Endodermal cell (in vitro differentiated cells): ENCODE data around the gene PLD6. TPM values are rescaled to one million over a fixed set of nuclear protein-coding genes. Genes with fewer than 3 reads are reported as not detected.

Source experiments
- DNase-seq: peaks from one replicate; pipeline ENCODE4 v3.0.0-alpha.2; 2017
- H3K27ac ChIP-seq: 2 replicates; pipeline ENCODE4 v1.5.1; 2013; ENCODE audit warnings: mild to moderate bottlenecking, low read depth, low read length, moderate library complexity
- H3K27me3 ChIP-seq: 2 replicates; pipeline ENCODE4 v1.6.1; 2013; ENCODE audit warnings: mild to moderate bottlenecking, low read length, moderate library complexity; ENCODE audit not compliant: insufficient read depth, control insufficient read depth, poor library complexity, severe bottlenecking
- H3K36me3 ChIP-seq: 2 replicates; pipeline ENCODE4 v1.7.0; 2013; ENCODE audit warnings: mild to moderate bottlenecking, low read length, moderate library complexity; ENCODE audit not compliant: control insufficient read depth, insufficient read depth
- H3K4me1 ChIP-seq: one replicate; pipeline ENCODE4 v1.7.0; 2013; ENCODE audit warnings: low read length; ENCODE audit not compliant: control insufficient read depth, insufficient read depth
- H3K4me3 ChIP-seq: 2 replicates; pipeline ENCODE4 v1.5.1; 2013; ENCODE audit warnings: mild to moderate bottlenecking, low read length, moderate library complexity
- H3K9ac ChIP-seq: 2 replicates; pipeline ENCODE4 v1.6.1; 2013; ENCODE audit warnings: mild to moderate bottlenecking, low read length, moderate library complexity; ENCODE audit not compliant: poor library complexity, severe bottlenecking; ENCODE audit errors: extremely low read depth
- H3K9me3 ChIP-seq: 2 replicates; pipeline ENCODE4 v1.6.1; 2013; ENCODE audit warnings: mild to moderate bottlenecking, low read length, moderate library complexity; ENCODE audit not compliant: control insufficient read depth
- H3K27ac Mint-ChIP-seq: 2 replicates; pipeline ENCODE4 v1.8.0; 2020; ENCODE audit warnings: mixed read lengths
- H3K27me3 Mint-ChIP-seq: 2 replicates; pipeline ENCODE4 v1.8.0; 2021; ENCODE audit warnings: mild to moderate bottlenecking, mixed read lengths; ENCODE audit not compliant: insufficient read depth
- H3K36me3 Mint-ChIP-seq: 2 replicates; pipeline ENCODE4 v1.8.0; 2020; ENCODE audit warnings: low read depth, mixed read lengths
- H3K4me1 Mint-ChIP-seq: 2 replicates; pipeline ENCODE4 v1.8.0; 2020; ENCODE audit warnings: mixed read lengths
- H3K4me3 Mint-ChIP-seq: 2 replicates; pipeline ENCODE4 v1.8.0; 2020; ENCODE audit warnings: mild to moderate bottlenecking, moderate library complexity, mixed read lengths
- H3K9me3 Mint-ChIP-seq: 2 replicates; pipeline ENCODE4 v1.8.0; 2020; ENCODE audit warnings: mild to moderate bottlenecking, mixed read lengths
- CTCF ChIP-seq: fragments of 200-600 bp; sonication (generic); conservative IDR thresholded peaks from 2 replicates; pipeline ENCODE4 v1.5.0; 2021; ENCODE audit warnings: antibody characterized with exemption, mild to moderate bottlenecking
- WGBS, 2 experiments: methylation state at CpG; one replicate each; pipeline versions ENCODE4 v1.1.5 to v1.1.7; 2013; ENCODE audit warnings: missing lambda C conversion rate in 2 of 2, mixed read lengths in 1 of 2; ENCODE audit not compliant: insufficient coverage in 1 of 2, insufficient read length in 1 of 2; 5-methylcytosine and 5-hydroxymethylcytosine counted together
- total RNA-seq, 2 donors: library from RNA; stranded (reverse); fragmentation: NEBNext Ultra II Directional in 1 of 2; extraction: Animal tissue kit (Norgen Biotek cat#: 25700) in 1 of 2; gene quantifications; 2 replicates in 1 of 2; 3 replicates in 1 of 2; pipeline ENCODE4 v1.2.1, GENCODE V29; 2021

The PLD6 gene
- total RNA-seq, 2 donors from 2014 or later = 0.42 to 1.5 TPM

DNA sequence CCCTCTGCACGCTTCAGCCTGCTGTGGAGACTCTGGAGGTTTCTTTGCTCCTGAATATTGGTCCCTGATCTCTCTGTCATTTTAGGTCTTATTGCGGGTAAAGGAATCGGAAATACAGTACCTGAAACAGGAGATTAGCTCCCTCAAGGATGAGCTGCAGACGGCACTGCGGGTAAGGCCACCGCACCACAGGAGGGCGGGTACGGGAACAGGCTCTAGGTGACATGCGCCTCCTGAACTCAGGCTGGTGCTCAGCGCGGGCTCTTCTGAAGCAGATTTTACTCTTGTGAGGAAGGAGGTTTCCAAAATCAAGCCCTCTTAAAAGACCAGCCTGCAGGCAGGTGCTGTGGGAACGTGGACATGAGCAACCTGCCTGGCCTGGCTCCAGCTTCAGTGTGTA is 29.8 kb downstream of the PLD6 start:
- H3K27ac Mint-ChIP-seq = no peak overlapping the region

GRCh38 chr17:17175917-17176316 is 30.2 kb downstream of the PLD6 start:
- H3K36me3 Mint-ChIP-seq = peaks cover 61% of the 10 kb centered on the region
- H3K4me3 ChIP-seq = no peak overlapping the region
- H3K27me3 ChIP-seq = no peaks in the 10 kb centered on the region
- no peak overlapping the region for H3K4me3 Mint-ChIP-seq
- no peak overlapping the region for H3K27ac ChIP-seq
- no peaks in the 10 kb centered on the region for H3K9me3 ChIP-seq
- H3K4me1 Mint-ChIP-seq = peaks cover 5% of the 10 kb centered on the region
- H3K9ac ChIP-seq = no peak overlapping the region
- H3K27ac Mint-ChIP-seq = no peak overlapping the region
- no peaks in the 10 kb centered on the region for H3K27me3 Mint-ChIP-seq
- 94 to 95% methylated on average over 11 to 12 of the region's 12 CpGs for WGBS, 2 experiments
- H3K4me1 ChIP-seq = peaks cover 3% of the 10 kb centered on the region
- no peak for TF ChIP-seq CTCF
- no peaks in the 10 kb centered on the region for H3K9me3 Mint-ChIP-seq
- DNase-seq = no peak
- peaks cover 66% of the 10 kb centered on the region for H3K36me3 ChIP-seq

More for the DNA sequence above, 29.8 kb downstream of the PLD6 start:
- TF ChIP-seq CTCF = no peak
- Histone ChIP-seq H3K27me3 (no peaks in the 10 kb centered on the region), H3K9me3 (no peaks in the 10 kb centered on the region), H3K36me3 (peaks cover 69% of the 10 kb centered on the region), H3K27ac (no peak overlapping the region), H3K4me1 (no peaks in the 10 kb centered on the region), H3K9ac (no peak overlapping the region), H3K4me3 (no peak overlapping the region)
- H3K4me3 Mint-ChIP-seq = no peak overlapping the region
- WGBS, 2 experiments = 96 to 99% methylated on average over 12 of the region's 12 CpGs
- no peak for DNase-seq
- H3K27me3 Mint-ChIP-seq = no peaks in the 10 kb centered on the region
- peaks cover 5% of the 10 kb centered on the region for H3K4me1 Mint-ChIP-seq
- H3K36me3 Mint-ChIP-seq = peaks cover 62% of the 10 kb centered on the region
- no peaks in the 10 kb centered on the region for H3K9me3 Mint-ChIP-seq

- H3K27me3 ChIP-seq = no peaks in the 10 kb centered on the region
- peaks cover 5% of the 10 kb centered on the region for H3K4me1 Mint-ChIP-seq
- no peak overlapping the region for H3K9ac ChIP-seq
- TF ChIP-seq CTCF = no peak
- no peak overlapping the region for H3K4me3 Mint-ChIP-seq
- no peak overlapping the region for H3K27ac Mint-ChIP-seq
- H3K9me3 Mint-ChIP-seq = no peaks in the 10 kb centered on the region
- no peak overlapping the region for H3K27ac ChIP-seq
- peaks cover 9% of the 10 kb centered on the region for H3K4me1 ChIP-seq
- no peaks in the 10 kb centered on the region for H3K9me3 ChIP-seq
- peaks cover 56% of the 10 kb centered on the region for H3K36me3 Mint-ChIP-seq
- no peak for DNase-seq
- H3K27me3 Mint-ChIP-seq = no peaks in the 10 kb centered on the region
- peaks cover 62% of the 10 kb centered on the region for H3K36me3 ChIP-seq
- no peak overlapping the region for H3K4me3 ChIP-seq
- WGBS, 2 experiments = 94 to 100% methylated on average over 5 to 8 of the region's 8 CpGs
These were observed 30.8 kb downstream of the PLD6 start for GRCh38 chr17:17175340-17175739.
